Heart right ventricle (tissue), 16 donors: Measurements from ENCODE around the gene CHPF. TPM values are rescaled to one million over a fixed set of nuclear protein-coding genes. Genes with fewer than 3 reads are reported as not detected.

ENCODE experiments used
- ATAC-seq, 8 donors: fragments of 200-7000 bp; cut with Tn5 transposase; one replicate each; pipeline ENCODE4 v1.9.1; 2020; ENCODE audit warnings: mild to moderate bottlenecking in 8 of 8, moderate library complexity in 8 of 8, moderate number of reproducible peaks in 1 of 8
- DNase-seq, 2 donors: peaks; one replicate each; pipeline ENCODE4 v3.0.0-alpha.2; 2020
- H3K27ac ChIP-seq, 10 donors: fragments of 200-600 bp; sonication (generic) in 2 of 10; one replicate each; pipeline versions ENCODE4 v1.5.0 to v1.8.0; 2020 to 2022; ENCODE audit warnings: mild to moderate bottlenecking in 3 of 10
- H3K27me3 ChIP-seq, 7 donors: fragments of 200-600 bp; one replicate each; pipeline ENCODE4 v1.8.0; 2021 to 2022; ENCODE audit warnings: mild to moderate bottlenecking in 2 of 7
- H3K36me3 ChIP-seq, 9 donors: fragments of 200-600 bp; sonication (generic) in 1 of 9; one replicate each; pipeline versions ENCODE4 v1.5.0 to v1.8.0; 2020 to 2022; ENCODE audit warnings: mild to moderate bottlenecking in 2 of 9
- H3K4me1 ChIP-seq, 9 donors: fragments of 200-600 bp; sonication (generic) in 1 of 9; one replicate each; pipeline versions ENCODE4 v1.5.0 to v1.8.0; 2020 to 2022; ENCODE audit warnings: mild to moderate bottlenecking in 4 of 9
- H3K4me3 ChIP-seq, 10 donors: fragments of 200-600 bp; sonication (generic) in 2 of 10; one replicate each; pipeline versions ENCODE4 v1.5.0 to v1.8.0; 2020 to 2022; ENCODE audit warnings: mild to moderate bottlenecking in 7 of 10, moderate library complexity in 2 of 10
- H3K9me3 ChIP-seq, 11 donors: fragments of 200-600 bp in 10 of 11; sonication (generic) in 2 of 11; one replicate each; pipeline versions ENCODE4 v1.5.0 to v1.8.0; 2013 to 2022; ENCODE audit warnings: mild to moderate bottlenecking in 2 of 11, control low read depth in 1 of 11, moderate library complexity in 1 of 11
- CTCF ChIP-seq, 9 donors: fragments of 200-600 bp; sonication (generic) in 2 of 9; IDR thresholded peaks; one replicate each; pipeline versions ENCODE4 v1.5.0 to v1.8.0; 2021 to 2022; ENCODE audit warnings: antibody characterized with exemption in 9 of 9, mild to moderate bottlenecking in 5 of 9, moderate library complexity in 1 of 9
- WGBS, 2 donors: extraction: QIAGEN DNeasy Blood & Tissue Kit; methylation state at CpG; one replicate each; pipeline ENCODE4 v1.1.7; 2013; ENCODE audit warnings: inconsistent platforms in 1 of 2; 5-methylcytosine and 5-hydroxymethylcytosine counted together
- intact Hi-C, 10 donors: fragments of 100-400 bp; cut with DNase I; formaldehyde crosslinking; loops; one replicate each; pipeline versions ENCODE4 v1.11.1 to v1.14.2; 2022
- polyA plus RNA-seq, 2 donors: library from polyadenylated mRNA; stranded (reverse); fragments of 200-250 nt; gene quantifications; one replicate each; pipeline ENCODE4 v1.2.3, GENCODE V29; 2013
- total RNA-seq, 10 donors: library from RNA; stranded (reverse); fragmentation: NEBNext Ultra II Directional in 3 of 10; extraction: Animal tissue kit (Norgen Biotek cat#: 25700) in 3 of 10; gene quantifications; one replicate each; pipeline versions ENCODE4 v1.2.1 to v1.2.4, GENCODE V29; 2021 to 2023
- donor health status: Arrhythmogenic right ventricular cardiomyopathy.
- donor health status: ischemic (EF 13 %, LVEDD 7.1; RV severe dilation, severe dysfunction).
- donor health status: healthy with polysubstance abuse.
- donor health status: DM: no; HTN: yes; CAD: no.
- donor health status: DM: no; HTN: no; CAD: no.
- donor health status: ischemic (EF 25% LVEDD 6.9; RV normal size, moderate dysfunction).
- donor health status: ischemic (EF 25% LVEDD 5.7; RV mildly dilated, moderate dysfunction).
- donor health status: healthy.
- donor health status: DM: yes; HTN: yes; CAD: no.
- donor health status: Ischemic cardiomyopathy.
- donor health status: ischemic (EF 35%, LVEDD 5.7; RV mildly dilated, moderate dysfunction).
- donor health status: nonischemic (EF 11% LVEDD 7.7; RV severe dilation, severe dysfunction).
- donor health status: DM: yes; HTN: yes; CAD: no.
- donor health status: PGD.
- donor health status: ischemic (EF 29% LVEDD 5.4; RV normal size, mild dysfunction).
- donor health status: nonischemic (EF 23%, LVEDD 6.1; RV moderate dilation, normal function).

Gene CHPF
- total and polyA plus RNA-seq, 12 donors, result 66.5 to 221 (median 95.9) TPM

- WGBS, 2 donors, result 86 to 90% methylated on average over 32 of the region's 32 CpGs
- no peak for DNase-seq
- no peak for TF ChIP-seq CTCF (IDR thresholded peaks at IDR 0.05)
- Histone ChIP-seq H3K9me3 (no peaks in the 10 kb centered on the region), H3K36me3 (peaks cover 0 to 32% (median 20%) of the 10 kb centered on the region in 9 donors), H3K27ac (peak overlapping the region in 2 of 10 donors; percentile 9 to 40), H3K4me3 (no peak overlapping the region), H3K4me1 (peaks cover 6 to 43% (median 32%) of the 10 kb centered on the region in 9 donors), H3K27me3 (peaks cover 0 to 31% (median 6%) of the 10 kb centered on the region in 7 donors)
- ATAC-seq, result no peak
- intact Hi-C loops, result loop anchor here in 1 of 10 donors (5.0 kb wide), 1 partner anchor 153 kb away; no protein-coding TSS in a partner anchor
Observed at GRCh38 chr2:219538956-219539788, 4.4 kb downstream of the CHPF start.

- intact Hi-C loops, result loop anchor here in 1 of 10 donors (5.0 kb wide), 1 partner anchor 154 kb away; no protein-coding TSS in a partner anchor
- H3K4me3 ChIP-seq, result no peak overlapping the region
- H3K27ac ChIP-seq, result peak overlapping the region in 2 of 10 donors; percentile 9 to 40
- peaks cover 0 to 32% (median 20%) of the 10 kb centered on the region in 9 donors for H3K36me3 ChIP-seq
- DNase-seq, result no peak
- peaks cover 0 to 28% (median 6%) of the 10 kb centered on the region in 7 donors for H3K27me3 ChIP-seq
- H3K4me1 ChIP-seq, result peaks cover 4 to 39% (median 30%) of the 10 kb centered on the region in 9 donors
- WGBS, 2 donors, result 28 to 42% methylated on average over 6 of the region's 6 CpGs
- no peak for TF ChIP-seq CTCF (IDR thresholded peaks at IDR 0.05)
- H3K9me3 ChIP-seq, result no peaks in the 10 kb centered on the region
- no peak for ATAC-seq
Observed at GRCh38 chr2:219538504-219538951, 5.1 kb downstream of the CHPF start.

- ATAC-seq, result no peak
- H3K27me3 ChIP-seq, result peaks cover 0 to 22% (median 8%) of the 10 kb centered on the region in 7 donors
- DNase-seq, result no peak
- no peaks in the 10 kb centered on the region for H3K9me3 ChIP-seq
- intact Hi-C loops, result loop anchor here in 1 of 10 donors (5.0 kb wide), 1 partner anchor 154 kb away; no protein-coding TSS in a partner anchor
- H3K4me3 ChIP-seq, result no peak overlapping the region
- H3K4me1 ChIP-seq, result peaks cover 4 to 36% (median 28%) of the 10 kb centered on the region in 9 donors
- peaks cover 0 to 32% (median 20%) of the 10 kb centered on the region in 9 donors for H3K36me3 ChIP-seq
- H3K27ac ChIP-seq, result peak overlapping the region in 1 of 10 donors; percentile 40
- WGBS, 2 donors, result 40 to 48% methylated on average over 14 to 15 of the region's 15 CpGs
- no peak for TF ChIP-seq CTCF (IDR thresholded peaks at IDR 0.05)
Observed at GRCh38 chr2:219537657-219538488, 5.7 kb downstream of the CHPF start.

GRCh38 chr2:219536967-219537366 is 6.6 kb downstream of the CHPF start:
- Histone ChIP-seq H3K27ac (no peak overlapping the region), H3K36me3 (peaks cover 0 to 32% (median 20%) of the 10 kb centered on the region in 9 donors), H3K4me1 (peaks cover 3 to 27% (median 19%) of the 10 kb centered on the region in 9 donors), H3K27me3 (peaks cover 0 to 29% (median 8%) of the 10 kb centered on the region in 7 donors), H3K9me3 (no peaks in the 10 kb centered on the region), H3K4me3 (no peak overlapping the region)
- ATAC-seq (no peak), DNase-seq (no peak)
- WGBS, 2 donors, result 48 to 52% methylated on average over 9 of the region's 9 CpGs
- TF ChIP-seq CTCF (IDR thresholded peaks at IDR 0.05), result no peak
- intact Hi-C loops, result loop anchor here in 1 of 10 donors (5.0 kb wide), 1 partner anchor 155 kb away; no protein-coding TSS in a partner anchor
